H1 (cell line): ENCODE measurements around the gene FOXI1. TPM values are rescaled to one million over a fixed set of nuclear protein-coding genes. Genes with fewer than 3 reads are reported as not detected.
"Not testable (repeated sequence)": the region's sequence is repeated elsewhere in the genome, so short reads cannot be mapped to it uniquely, and the experiment has no call there.

Experiments used
- CTCF ChIA-PET: fragments of 300-600 bp; sonication (Branson Sonifier 250); formaldehyde crosslinking; loops from one replicate; lab custom pipeline; 2021; ENCODE audit not compliant: partially characterized antibody; lab: Charles Lee
- POLR2A ChIA-PET: fragments of 300-600 bp; sonication (Branson Sonifier 250); formaldehyde crosslinking; loops from one replicate; lab custom pipeline; 2021; ENCODE audit warnings: inconsistent platforms; ENCODE audit not compliant: partially characterized antibody; lab: Charles Lee
- DNase-seq, 2 experiments: peaks; one replicate each; pipeline versions ENCODE4 v3.0.0 to v3.0.0-alpha.2; 2010 to 2022; ENCODE audit warnings: low spot score in 2 of 2, low read depth in 1 of 2, mixed read lengths in 1 of 2
- FAIRE-seq: peaks from 2 replicates; lab custom pipeline; 2011; peaks lifted over from hg19 to GRCh38; lab: Jason Lieb, UNC
- H2AFZ ChIP-seq: 2 replicates; pipeline ENCODE4 v1.8.1; 2012; ENCODE audit warnings: low read length, inconsistent platforms
- H2AK5ac ChIP-seq: 2 replicates; pipeline ENCODE4 v1.6.1; 2013; ENCODE audit warnings: low read depth, low read length
- H2BK120ac ChIP-seq: replicated peaks from 2 replicates; pipeline ENCODE3; 2013; ENCODE audit warnings: low read depth, low read length, inconsistent platforms
- H2BK12ac ChIP-seq: 2 replicates; pipeline ENCODE4 v1.6.1; 2013; ENCODE audit warnings: low read depth, low read length
- H2BK15ac ChIP-seq: 2 replicates; pipeline ENCODE4 v1.6.1; 2013; ENCODE audit warnings: low read length
- H2BK20ac ChIP-seq: 2 replicates; pipeline ENCODE4 v1.6.1; 2013; ENCODE audit warnings: low read length
- H2BK5ac ChIP-seq: 2 replicates; pipeline ENCODE4 v1.6.1; 2013; ENCODE audit warnings: low read depth, low read length
- H3K14ac ChIP-seq: 2 replicates; pipeline ENCODE4 v1.6.1; 2013; ENCODE audit warnings: inconsistent platforms; ENCODE audit not compliant: insufficient read length
- H3K18ac ChIP-seq: 2 replicates; pipeline ENCODE4 v1.6.1; 2013; ENCODE audit warnings: low read length; ENCODE audit errors: extremely low read depth
- H3K23ac ChIP-seq: 2 replicates; pipeline ENCODE4 v1.6.1; 2013; ENCODE audit warnings: inconsistent platforms; ENCODE audit not compliant: insufficient read length
- H3K23me2 ChIP-seq: 2 replicates; pipeline ENCODE4 v1.6.1; 2013; ENCODE audit warnings: low read depth, low read length
- H3K27ac ChIP-seq: 2 replicates; pipeline ENCODE4 v1.6.1; 2011; ENCODE audit warnings: low read depth, low read length, inconsistent platforms
- H3K27me3 ChIP-seq, 4 experiments: replicated peaks in 1 of 4; 1 replicate in 1 of 4; 2 replicates in 3 of 4; pipeline versions ENCODE4 v1.6.1 to v1.8.1; 2011 to 2013; ENCODE audit warnings: low read length in 3 of 4, mild to moderate bottlenecking in 3 of 4, inconsistent platforms in 2 of 4, mixed read lengths in 2 of 4, moderate library complexity in 1 of 4; ENCODE audit not compliant: control insufficient read depth in 3 of 4, insufficient read depth in 3 of 4; ENCODE audit errors: extremely low read depth in 1 of 4
- H3K36me3 ChIP-seq, 4 experiments: 2 replicates each; pipeline versions ENCODE4 v1.6.1 to v1.8.1; 2011 to 2013; ENCODE audit warnings: mild to moderate bottlenecking in 4 of 4, low read length in 3 of 4, moderate library complexity in 2 of 4, control low read depth in 1 of 4, inconsistent platforms in 1 of 4; ENCODE audit not compliant: insufficient read depth in 4 of 4, control insufficient read depth in 2 of 4
- H3K4ac ChIP-seq: replicated peaks from 2 replicates; pipeline ENCODE3; 2013; ENCODE audit warnings: low read length, low read depth, mixed read lengths, inconsistent platforms; ENCODE audit not compliant: insufficient read length
- H3K4me1 ChIP-seq, 4 experiments: replicated peaks in 1 of 4; 1 replicate in 1 of 4; 2 replicates in 3 of 4; pipeline versions ENCODE4 v1.6.1 to v1.8.1; 2011 to 2013; ENCODE audit warnings: low read length in 3 of 4, inconsistent platforms in 2 of 4, mixed read lengths in 1 of 4; ENCODE audit not compliant: insufficient read depth in 4 of 4, control insufficient read depth in 3 of 4
- H3K4me2 ChIP-seq, 2 experiments: 2 replicates each; pipeline versions ENCODE4 v1.6.1 to v1.8.1; 2011 to 2013; ENCODE audit warnings: low read depth in 2 of 2, low read length in 2 of 2, control low read depth in 1 of 2, inconsistent platforms in 1 of 2, mild to moderate bottlenecking in 1 of 2; ENCODE audit not compliant: insufficient read depth in 1 of 2
- H3K4me3 ChIP-seq, 4 experiments: fragments of 200-600, 300-600 bp in 1 of 4; sonication (generic), shearing (Covaris generic), sonication (Bioruptor Twin) in 1 of 4; 2 replicates each; pipeline versions ENCODE4 v1.5.1 to v1.8.1; 2011 to 2016; ENCODE audit warnings: low read length in 4 of 4, low read depth in 3 of 4, control low read depth in 2 of 4, inconsistent platforms in 2 of 4, mild to moderate bottlenecking in 2 of 4, mixed read lengths in 1 of 4, moderate library complexity in 1 of 4; ENCODE audit not compliant: insufficient read depth in 2 of 4; ENCODE audit errors: extremely low read depth in 1 of 4
- H3K56ac ChIP-seq: replicated peaks from 2 replicates; pipeline ENCODE3; 2013; ENCODE audit warnings: low read depth, mild to moderate bottlenecking, mixed read lengths, low read length, inconsistent platforms; ENCODE audit not compliant: insufficient read length
- H3K79me1 ChIP-seq: 2 replicates; pipeline ENCODE4 v1.6.1; 2013; ENCODE audit warnings: low read depth, low read length, control low read depth
- H3K79me2 ChIP-seq, 2 experiments: 2 replicates each; pipeline versions ENCODE4 v1.6.1 to v1.8.1; 2012 to 2013; ENCODE audit warnings: low read length in 2 of 2, mild to moderate bottlenecking in 2 of 2, inconsistent platforms in 1 of 2; ENCODE audit not compliant: insufficient read depth in 2 of 2, control insufficient read depth in 1 of 2
- H3K9ac ChIP-seq, 4 experiments: replicated peaks in 1 of 4; 1 replicate in 1 of 4; 2 replicates in 3 of 4; pipeline versions ENCODE4 v1.6.1 to v1.8.1; 2011 to 2013; ENCODE audit warnings: low read depth in 3 of 4, low read length in 3 of 4, control low read depth in 2 of 4, mild to moderate bottlenecking in 2 of 4, moderate library complexity in 2 of 4, inconsistent platforms in 1 of 4; ENCODE audit errors: extremely low read depth in 1 of 4
- H3K9me3 ChIP-seq, 2 experiments: 2 replicates each; pipeline versions ENCODE4 v1.6.1 to v1.8.1; 2012 to 2013; ENCODE audit warnings: mild to moderate bottlenecking in 2 of 2, moderate library complexity in 2 of 2, control low read depth in 1 of 2, inconsistent platforms in 1 of 2, low read depth in 1 of 2, low read length in 1 of 2, mixed read lengths in 1 of 2; ENCODE audit not compliant: insufficient read depth in 2 of 2
- H4K20me1 ChIP-seq, 2 experiments: replicated peaks in 1 of 2; 2 replicates each; pipeline versions ENCODE3 to v1.8.1; 2011 to 2013; ENCODE audit warnings: inconsistent platforms in 2 of 2, low read length in 2 of 2, mild to moderate bottlenecking in 1 of 2; ENCODE audit not compliant: insufficient read depth in 2 of 2, control insufficient read depth in 1 of 2
- H4K5ac ChIP-seq: 2 replicates; pipeline ENCODE4 v1.6.1; 2013; ENCODE audit warnings: low read length, low read depth, mixed read lengths, inconsistent platforms; ENCODE audit not compliant: insufficient read length
- H4K8ac ChIP-seq: 2 replicates; pipeline ENCODE4 v1.8.0; 2013; ENCODE audit warnings: mild to moderate bottlenecking, moderate library complexity, low read length, inconsistent platforms; ENCODE audit not compliant: insufficient read depth; ENCODE audit errors: extremely low read depth
- H4K91ac ChIP-seq: replicated peaks from 2 replicates; pipeline ENCODE3; 2013; ENCODE audit warnings: low read length, mixed read lengths, inconsistent platforms; ENCODE audit not compliant: insufficient read length
- WGBS, 2 experiments: shearing (Covaris generic) in 1 of 2; methylation state at CpG; one replicate each; pipeline versions ENCODE4 v1.1.6 to v1.1.7; 2013 to 2015; ENCODE audit warnings: low lambda C conversion rate in 2 of 2, mixed read lengths in 2 of 2, inconsistent platforms in 1 of 2, low coverage in 1 of 2, missing lambda C conversion rate in 1 of 2; ENCODE audit not compliant: insufficient replicate concordance in 2 of 2, insufficient coverage in 1 of 2, insufficient read length in 1 of 2; ENCODE audit errors: extremely low coverage in 1 of 2, missing lambda C conversion rate in 1 of 2; 5-methylcytosine and 5-hydroxymethylcytosine counted together
- polyA plus RNA-seq, 7 experiments: library from polyadenylated mRNA; depleted of rRNA in 3 of 7; stranded (reverse) in 5 of 7; unstranded in 2 of 7; fragments of >200 nt in 5 of 7; fragments of 200-250 nt in 2 of 7; gene quantifications; 1 replicate in 5 of 7; 2 replicates in 1 of 7; 4 replicates in 1 of 7; pipeline versions ENCODE4 v1.2.1 to v1.2.3, GENCODE V29; 2011 to 2013; ENCODE audit warnings: missing spikeins in 2 of 7, mixed read lengths in 2 of 7
- total RNA-seq: library from RNA; stranded (reverse); fragmentation: NEBNext Ultra II Directional; extraction: Animal tissue kit (Norgen Biotek cat#: 25700); gene quantifications from 2 replicates; pipeline ENCODE4 v1.2.1, GENCODE V29; 2021

FOXI1 gene
- total and polyA plus RNA-seq, 2 of the 8 experiments (the other 6 are each of a cell fraction or from before 2014, with no cell fraction given): not detected

DNA sequence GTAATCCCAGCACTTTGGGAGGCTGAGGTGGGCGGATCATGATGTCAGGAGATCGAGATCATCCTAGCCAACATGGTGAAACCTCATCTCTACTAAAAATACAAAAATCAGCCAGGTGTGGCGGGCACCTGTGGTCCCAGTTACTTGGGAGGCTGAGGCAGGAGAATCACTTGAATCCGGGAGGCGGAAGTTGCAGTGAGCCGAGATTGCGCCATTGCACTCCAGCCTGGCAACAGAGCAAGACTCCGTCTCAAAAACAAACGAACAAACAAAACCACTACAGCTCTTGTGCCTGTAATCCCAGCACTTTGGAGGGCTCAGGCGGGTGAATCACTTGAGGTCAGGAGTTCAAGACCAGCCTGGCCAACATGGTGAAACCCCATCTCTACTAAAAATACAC is 11.4 kb upstream of the FOXI1 start:
- H2BK5ac ChIP-seq, H2AFZ ChIP-seq, FAIRE-seq, H3K18ac ChIP-seq, H3K23me2 ChIP-seq, H2BK15ac ChIP-seq, H3K27ac ChIP-seq, H3K79me1 ChIP-seq, H3K27me3 ChIP-seq, H2BK120ac ChIP-seq, H4K91ac ChIP-seq, H3K79me2 ChIP-seq, H2AK5ac ChIP-seq, H4K5ac ChIP-seq, H3K4me2 ChIP-seq, H3K56ac ChIP-seq, H3K23ac ChIP-seq, H3K14ac ChIP-seq, H3K9ac ChIP-seq, H3K36me3 ChIP-seq, H3K4ac ChIP-seq, H4K20me1 ChIP-seq, H3K4me3 ChIP-seq, H4K8ac ChIP-seq, POLR2A ChIA-PET, DNase-seq, H2BK12ac ChIP-seq, H3K9me3 ChIP-seq, H3K4me1 ChIP-seq, H2BK20ac ChIP-seq: not testable (repeated sequence)
- 89% methylated on average over 10 of the region's 10 CpGs; no CpG with 5 or more reads in 1 of the 2 experiments for WGBS, 2 experiments
- CTCF ChIA-PET: interaction anchor here (1.3 to 5.4 kb wide), 5 partner anchors 8 to 122 kb away, joined by 3 to 25 read pairs (median 6); no protein-coding TSS in a partner anchor
